ENCODE results near the gene ZNF154. TPM values are rescaled to one million over a fixed set of nuclear protein-coding genes. Genes with fewer than 3 reads are reported as not detected.

The ZNF154 gene
- total and polyA plus RNA-seq, 2 of the 4 experiments (the other 2 are of a cell fraction): 2.2 to 2.9 TPM

GRCh38 chr19:57746580-57747471, 37.8 kb upstream of the ZNF154 start, which contains the start of gene ZNF776:
Gene ZNF776 (plus strand): TSS chr19:57746815. CDS start chr19:57747059, 244 bp downstream.
- Histone ChIP-seq H3K79me1 (ENCODE audit: low read depth in 1 of 2, low read length in 2 of 2) (peaks cover 25 to 46% of the 10 kb centered on the region in 2 experiments), H2BK15ac (ENCODE audit: low read depth, low read length) (no peak within 1 kb of the TSS), H2AK9ac (replicated peaks; ENCODE audit: low read depth, low read length, poor library complexity) (peak within 1 kb of the TSS; percentile 59), H4K20me1 (ENCODE audit: insufficient read depth, low read length) (no peaks in the 10 kb centered on the region), H3K9ac (ENCODE audit: low read depth, low read length) (peak within 1 kb of the TSS; percentile 90), H2AK5ac (ENCODE audit: low read depth, low read length) (peak within 1 kb of the TSS; percentile 50), H3K4me1 (ENCODE audit: control insufficient read depth, insufficient read depth, low read length) (peaks cover 2% of the 10 kb centered on the region; the same call in 1 of the 2 replicates), H3K36me3 (ENCODE audit: control insufficient read depth, insufficient read depth, low read length) (peaks cover 30% of the 10 kb centered on the region), H3K18ac (ENCODE audit: low read depth, low read length) (no peak within 1 kb of the TSS; the same call in 1 of the 2 replicates), H3K56ac (ENCODE audit: extremely low read depth, insufficient read depth, low read length) (peak within 1 kb of the TSS; percentile 52), H3K9me1 (ENCODE audit: insufficient read depth, low read length) (no peaks in the 10 kb centered on the region), H3K9me3 (ENCODE audit: control insufficient read depth, insufficient read depth, low read length) (peaks cover 19% of the 10 kb centered on the region), H2BK120ac (ENCODE audit: low read depth, low read length) (no peak within 1 kb of the TSS), H3K4me3 (ENCODE audit: insufficient read depth, low read depth, low read length) (peak within 1 kb of the TSS; percentile 92), H3K27ac (ENCODE audit: insufficient read depth, low read length) (peak within 1 kb of the TSS; percentile 83), H2BK5ac (ENCODE audit: low read depth, low read length, poor library complexity, severe bottlenecking) (peak within 1 kb of the TSS; percentile 75), H3K14ac (replicated peaks; ENCODE audit: low read depth, low read length) (peak within 1 kb of the TSS; percentile 97), H4K91ac (ENCODE audit: insufficient read depth, low read depth, low read length) (peak within 1 kb of the TSS; percentile 71), H4K8ac (ENCODE audit: low read depth in 2 of 2, low read length in 2 of 2) (peak within 1 kb of the TSS; percentile 54 to 94), H2AFZ (replicated peaks; ENCODE audit: low read length, poor library complexity) (peak within 1 kb of the TSS; percentile 97), H4K5ac (ENCODE audit: low read depth, low read length) (peak within 1 kb of the TSS; percentile 94), H2BK20ac (ENCODE audit: low read depth, low read length) (no peak within 1 kb of the TSS), H3K27me3 (ENCODE audit: control insufficient read depth, insufficient read depth, low read length) (no peaks in the 10 kb centered on the region), H3K4me2 (ENCODE audit: low read depth, low read length) (peak within 1 kb of the TSS; percentile 96), H3K23ac (ENCODE audit: low read depth, low read length) (peak within 1 kb of the TSS; percentile 97), H3K4ac (ENCODE audit: low read depth, low read length) (peak within 1 kb of the TSS; percentile 95)
- no TSS peak for BruUV-seq (replicated peaks)
- ChIA-PET CTCF (no interaction called here), POLR2A (ENCODE audit: unreplicated experiment) (no interaction called here)
- 0% methylated on average over 26 of the region's 51 CpGs; no CpG with 5 or more reads in 1 of the 2 experiments for WGBS, 2 experiments (ENCODE audit: extremely low coverage in 2 of 2, insufficient read length in 1 of 2)
- peak; percentile 89 for DNase-seq
- intact Hi-C loops (cut with micrococcal nuclease): no loop called here
- ATAC-seq (ENCODE audit: low read depth): peak; percentile 99
- in situ Hi-C loops (cut with MboI; ENCODE audit: low sequenced_read_pairs): loop anchor here (10.0 kb wide), 1 partner anchor 408 kb away; the partner anchor contains the start of gene ZNF329
- dilution Hi-C loops (cut with HindIII; ENCODE audit: low sequenced_read_pairs, unreplicated experiment): no loop called here
- TF ChIP-seq CHD1 (IDR thresholded peaks at IDR 0.05; ENCODE audit: low read depth, low read length) (no peak), RCOR1 (IDR thresholded peaks at IDR 0.05; ENCODE audit: insufficient replicate concordance, low read length) (peak; percentile 5), SMC3 (IDR thresholded peaks at IDR 0.05; ENCODE audit: low read depth, low read length) (no peak), CEBPB (IDR thresholded peaks at IDR 0.05; ENCODE audit: low read depth, low read length) (no peak), MAZ (IDR thresholded peaks at IDR 0.05; ENCODE audit: borderline replicate concordance, low read depth, low read length) (0 out of 2 replicates have a peak, but pooled peaks have one; percentile 28), ELK1 (IDR thresholded peaks at IDR 0.05; ENCODE audit: borderline replicate concordance, low read depth, low read length) (no peak), NFE2L2 (IDR thresholded peaks at IDR 0.05; ENCODE audit: low read depth, low read length) (no peak), MXI1 (IDR thresholded peaks at IDR 0.05; ENCODE audit: borderline replicate concordance, low read depth, low read length) (no peak), FOS (IDR thresholded peaks at IDR 0.05; ENCODE audit: low read depth, low read length) (no peak), RFX5 (IDR thresholded peaks at IDR 0.05; ENCODE audit: low read depth, low read length) (no peak), POLR2A (IDR thresholded peaks at IDR 0.05; ENCODE audit: low read depth, low read length) (peak; percentile 53), RAD21 (IDR thresholded peaks at IDR 0.05; ENCODE audit: low read length) (no peak), BHLHE40 (IDR thresholded peaks at IDR 0.05; ENCODE audit: low read depth, low read length) (no peak)
- TF ChIP-seq, protein P1, sequence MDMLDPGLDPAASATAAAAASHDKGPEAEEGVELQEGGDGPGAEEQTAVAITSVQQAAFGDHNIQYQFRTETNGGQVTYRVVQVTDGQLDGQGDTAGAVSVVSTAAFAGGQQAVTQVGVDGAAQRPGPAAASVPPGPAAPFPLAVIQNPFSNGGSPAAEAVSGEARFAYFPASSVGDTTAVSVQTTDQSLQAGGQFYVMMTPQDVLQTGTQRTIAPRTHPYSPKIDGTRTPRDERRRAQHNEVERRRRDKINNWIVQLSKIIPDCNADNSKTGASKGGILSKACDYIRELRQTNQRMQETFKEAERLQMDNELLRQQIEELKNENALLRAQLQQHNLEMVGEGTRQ (IDR thresholded peaks at IDR 0.05; ENCODE audit: low read depth, low read length): no peak
